RWPE2 (cell line): ENCODE measurements around the gene KLF2.
A peak's percentile ranks its signal among the peaks of the same experiment; 100 is the strongest.

ENCODE experiments used
- ATAC-seq: fragments of 200-7000 bp; cut with Tn5 transposase; 3 replicates; pipeline ENCODE4 v1.9.1; 2021; ENCODE audit warnings: low read depth
- DNase-seq: peaks from one replicate; pipeline ENCODE4 v3.0.0-alpha.2; 2020; ENCODE audit warnings: low spot score
- H3K27ac ChIP-seq: fragments of 450-650 bp; 2 replicates; pipeline ENCODE4 v1.5.1; 2017; ENCODE audit warnings: mild to moderate bottlenecking; ENCODE audit not compliant: poor library complexity, severe bottlenecking
- H3K27me3 ChIP-seq: fragments of 250-450 bp; sonication (Bioruptor Pico); 2 replicates; pipeline ENCODE4 v1.5.1; 2021; ENCODE audit warnings: mild to moderate bottlenecking, moderate library complexity; ENCODE audit not compliant: insufficient read depth, poor library complexity, severe bottlenecking
- H3K36me3 ChIP-seq: fragments of 250-450 bp; sonication (Bioruptor Pico); 2 replicates; pipeline ENCODE4 v1.5.1; 2020; ENCODE audit warnings: low read depth, mild to moderate bottlenecking, moderate library complexity
- H3K4me1 ChIP-seq: fragments of 250-450 bp; sonication (Bioruptor Pico); 2 replicates; pipeline ENCODE4 v1.5.1; 2021; ENCODE audit warnings: mild to moderate bottlenecking, moderate library complexity; ENCODE audit not compliant: insufficient read depth, poor library complexity, severe bottlenecking
- H3K4me3 ChIP-seq: fragments of 250-450 bp; sonication (Bioruptor Pico); 2 replicates; pipeline ENCODE4 v1.5.1; 2021; ENCODE audit warnings: mild to moderate bottlenecking, moderate library complexity; ENCODE audit not compliant: severe bottlenecking
- H3K9me3 ChIP-seq: fragments of 250-450 bp; sonication (Bioruptor Pico); 2 replicates; pipeline ENCODE4 v1.5.1; 2021; ENCODE audit warnings: mild to moderate bottlenecking, moderate library complexity; ENCODE audit not compliant: severe bottlenecking
- TF ChIP-seq, protein P1 (sequence below): fragments of 450-650 bp; IDR thresholded peaks from one replicate; pipeline ENCODE4 v1.5.1; 2017; ENCODE audit warnings: mild to moderate bottlenecking, moderate library complexity; ENCODE audit not compliant: poor library complexity, severe bottlenecking

The KLF2 gene

DNA sequence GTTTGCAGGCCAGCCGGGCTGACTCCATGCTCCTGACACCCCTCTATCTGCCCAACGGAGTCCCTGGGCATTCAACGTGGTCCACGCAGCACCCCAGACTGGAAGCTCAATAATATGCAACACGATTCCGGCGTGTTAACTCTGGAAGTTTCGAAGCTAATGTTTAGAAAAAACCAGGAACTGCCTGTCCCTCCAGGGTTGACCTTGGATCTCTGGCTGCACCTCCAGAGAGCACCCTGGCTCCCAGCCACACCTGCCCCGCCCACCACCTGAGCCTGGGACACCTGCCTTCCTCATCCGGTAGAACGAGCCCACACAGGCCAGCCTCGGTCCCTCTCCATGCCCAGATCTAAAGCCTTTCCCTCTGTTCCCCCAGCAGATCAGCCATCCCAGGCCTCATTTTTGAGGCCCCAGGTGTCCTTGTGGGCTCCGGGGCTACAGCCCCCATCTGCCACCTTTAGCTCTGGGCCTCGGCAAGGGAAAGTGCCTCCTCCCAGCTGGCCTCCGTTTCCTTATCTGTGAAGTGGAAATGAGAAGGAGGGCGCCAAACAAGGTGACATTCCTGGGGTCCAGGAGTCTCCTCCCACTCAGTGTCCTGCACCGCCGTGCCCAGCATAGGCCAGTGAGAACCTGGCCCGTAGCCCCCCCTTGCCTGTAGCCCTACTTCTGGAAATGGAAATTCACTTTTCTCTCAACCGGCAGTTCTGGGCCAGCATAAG, 38.7 kb downstream of the KLF2 start:
- no peaks in the 10 kb centered on the region for H3K9me3 ChIP-seq
- TF ChIP-seq, protein P1, sequence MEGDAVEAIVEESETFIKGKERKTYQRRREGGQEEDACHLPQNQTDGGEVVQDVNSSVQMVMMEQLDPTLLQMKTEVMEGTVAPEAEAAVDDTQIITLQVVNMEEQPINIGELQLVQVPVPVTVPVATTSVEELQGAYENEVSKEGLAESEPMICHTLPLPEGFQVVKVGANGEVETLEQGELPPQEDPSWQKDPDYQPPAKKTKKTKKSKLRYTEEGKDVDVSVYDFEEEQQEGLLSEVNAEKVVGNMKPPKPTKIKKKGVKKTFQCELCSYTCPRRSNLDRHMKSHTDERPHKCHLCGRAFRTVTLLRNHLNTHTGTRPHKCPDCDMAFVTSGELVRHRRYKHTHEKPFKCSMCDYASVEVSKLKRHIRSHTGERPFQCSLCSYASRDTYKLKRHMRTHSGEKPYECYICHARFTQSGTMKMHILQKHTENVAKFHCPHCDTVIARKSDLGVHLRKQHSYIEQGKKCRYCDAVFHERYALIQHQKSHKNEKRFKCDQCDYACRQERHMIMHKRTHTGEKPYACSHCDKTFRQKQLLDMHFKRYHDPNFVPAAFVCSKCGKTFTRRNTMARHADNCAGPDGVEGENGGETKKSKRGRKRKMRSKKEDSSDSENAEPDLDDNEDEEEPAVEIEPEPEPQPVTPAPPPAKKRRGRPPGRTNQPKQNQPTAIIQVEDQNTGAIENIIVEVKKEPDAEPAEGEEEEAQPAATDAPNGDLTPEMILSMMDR, result no peak
- ATAC-seq (peak; percentile 77), DNase-seq (no peak)
- no peak overlapping the region for H3K4me3 ChIP-seq
- no peaks in the 10 kb centered on the region for H3K36me3 ChIP-seq
- peaks cover 3% of the 10 kb centered on the region for H3K4me1 ChIP-seq
- no peaks in the 10 kb centered on the region for H3K27me3 ChIP-seq
- no peak overlapping the region for H3K27ac ChIP-seq

DNA sequence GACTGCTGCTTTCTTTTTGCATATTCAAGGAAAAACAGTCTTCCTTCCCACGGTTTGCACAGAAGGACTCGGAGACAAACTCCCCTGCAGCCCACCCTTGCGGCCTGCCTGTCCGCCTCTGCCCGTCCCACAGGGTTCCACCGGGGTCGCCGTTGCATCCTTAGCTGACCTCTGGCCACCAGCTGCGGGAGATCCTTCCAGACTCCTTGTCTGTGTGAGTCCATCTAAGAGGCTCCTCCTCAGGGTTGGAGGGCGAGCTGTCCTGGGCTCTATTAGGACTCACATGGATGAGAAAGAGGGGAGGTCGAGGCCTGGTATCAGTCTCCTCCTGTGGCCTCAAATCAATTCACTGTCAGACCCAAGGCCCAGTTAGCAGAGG, 39.2 kb downstream of the KLF2 start:
- ATAC-seq, result no peak
- no peak for DNase-seq
- Histone ChIP-seq H3K4me3 (no peak overlapping the region), H3K27me3 (no peaks in the 10 kb centered on the region), H3K9me3 (no peaks in the 10 kb centered on the region), H3K4me1 (peaks cover 3% of the 10 kb centered on the region), H3K27ac (no peak overlapping the region), H3K36me3 (no peaks in the 10 kb centered on the region)
- TF ChIP-seq, protein P1, result no peak

DNA sequence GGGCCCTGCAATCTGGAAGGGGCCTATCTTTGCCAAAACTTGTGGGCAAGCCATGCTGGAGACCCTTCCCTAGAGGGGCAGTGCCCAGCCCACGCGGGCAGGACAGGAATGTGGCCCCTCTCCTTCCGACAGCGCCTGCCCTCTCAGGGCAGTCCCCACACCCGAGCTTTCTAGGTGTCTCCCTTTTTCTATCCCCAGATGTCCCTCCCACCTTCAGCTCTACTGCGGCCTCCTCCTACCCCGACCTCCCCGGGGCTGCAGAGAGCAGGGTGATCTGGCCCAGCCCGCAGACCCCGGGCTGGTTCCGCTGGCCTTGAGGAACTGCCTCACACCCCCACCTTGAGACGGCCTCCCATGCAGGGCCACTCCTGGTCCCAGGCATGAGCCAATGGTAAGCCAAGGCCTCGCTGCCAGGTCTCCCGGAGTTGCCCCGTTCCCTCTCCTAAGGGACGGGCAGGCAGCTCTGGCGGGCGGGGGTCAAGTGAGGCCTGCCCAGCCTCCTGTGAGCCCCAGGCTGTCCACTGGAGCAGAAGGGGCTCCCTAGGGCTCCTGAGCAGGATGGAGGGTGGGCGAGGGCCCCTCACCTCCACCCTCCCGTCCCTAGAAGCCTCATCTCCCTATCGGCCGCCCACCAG, 39.7 kb downstream of the KLF2 start:
- H3K9me3 ChIP-seq, result no peaks in the 10 kb centered on the region
- no peaks in the 10 kb centered on the region for H3K27me3 ChIP-seq
- no peak overlapping the region for H3K27ac ChIP-seq
- H3K36me3 ChIP-seq, result no peaks in the 10 kb centered on the region
- DNase-seq (no peak), ATAC-seq (no peak)
- H3K4me3 ChIP-seq, result no peak overlapping the region
- TF ChIP-seq, protein P1, result no peak
- peaks cover 3% of the 10 kb centered on the region for H3K4me1 ChIP-seq

DNA sequence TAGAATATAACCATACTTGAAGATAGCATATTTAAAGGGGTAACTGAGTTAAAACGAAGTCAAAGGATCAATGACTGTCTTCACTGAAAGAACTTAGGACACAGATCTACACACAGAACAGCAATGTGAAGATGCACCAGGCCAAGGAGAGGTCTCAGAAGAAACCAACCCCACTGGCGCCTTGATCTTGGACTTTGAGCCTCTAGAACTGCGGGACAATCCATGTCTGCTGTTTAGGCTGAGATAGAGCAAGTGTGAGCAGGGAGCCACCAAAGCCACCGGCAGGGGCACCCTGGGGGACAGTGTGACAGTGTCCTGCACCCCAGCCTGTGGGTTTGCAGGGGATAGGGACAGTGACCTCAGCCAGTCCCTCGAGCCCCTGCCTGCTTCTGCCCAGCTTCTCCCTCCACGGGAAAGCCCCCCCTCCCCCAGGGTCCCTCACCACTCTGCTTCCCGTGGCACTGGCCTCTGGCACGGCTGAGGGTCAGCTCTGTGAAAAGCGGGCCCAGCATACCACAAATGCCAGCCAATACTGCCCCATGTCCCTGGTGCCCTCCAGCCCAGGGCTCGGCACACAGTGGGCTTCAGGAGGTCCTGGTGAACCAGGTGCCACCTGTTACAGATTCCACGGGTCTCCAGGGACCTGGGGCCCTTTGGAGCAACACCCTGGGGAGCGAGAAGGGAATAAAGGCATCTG, 40.8 kb downstream of the KLF2 start:
- no peaks in the 10 kb centered on the region for H3K36me3 ChIP-seq
- H3K27me3 ChIP-seq, result no peaks in the 10 kb centered on the region
- H3K9me3 ChIP-seq, result no peaks in the 10 kb centered on the region
- TF ChIP-seq, protein P1, result no peak
- H3K27ac ChIP-seq, result no peak overlapping the region
- DNase-seq (no peak), ATAC-seq (no peak)
- no peak overlapping the region for H3K4me3 ChIP-seq
- H3K4me1 ChIP-seq, result peaks cover 3% of the 10 kb centered on the region
